HG03025 (cell line): ENCODE measurements around the gene PHF13.

Source experiments
- ATAC-seq: cut with Tn5 transposase; IDR thresholded peaks from one replicate; pipeline ENCODE4 v1.9.1; 2021; ENCODE audit warnings: mild to moderate bottlenecking, moderate library complexity; ENCODE audit not compliant: unreplicated experiment, low FRiP score

PHF13 gene

GRCh38 chr1:6601049-6601922 lies 12.2 kb upstream of the PHF13 start:
- peak; percentile 5 for ATAC-seq

GRCh38 chr1:6601923-6602668 lies 11.4 kb upstream of the PHF13 start:
- peak; percentile 26 for ATAC-seq

- peak; percentile 47 for ATAC-seq
Observed at GRCh38 chr1:6602669-6603237, 10.8 kb upstream of the PHF13 start, which contains the start of gene KLHL21. KLHL21 (minus strand) TSS chr1:6602869; CDS start chr1:6602817, 52 bp downstream.

GRCh38 chr1:6603238-6603914 lies 10.2 kb upstream of the PHF13 start:
- ATAC-seq, result peak; percentile 21

GRCh38 chr1:6603915-6604558 lies 9.5 kb upstream of the PHF13 start:
- no peak for ATAC-seq

GRCh38 chr1:6612641-6613360 lies 730 bp upstream of the PHF13 start:
- ATAC-seq, result peak; percentile 26

GRCh38 chr1:6614019-6614928 lies 743 bp downstream of the PHF13 start:
- ATAC-seq, result no peak

- ATAC-seq, result no peak
Observed at GRCh38 chr1:6614929-6615785, 1.6 kb downstream of the PHF13 start.

- ATAC-seq, result no peak
Observed at GRCh38 chr1:6619045-6619444, 5.5 kb downstream of the PHF13 start.

- ATAC-seq, result no peak
Observed at GRCh38 chr1:6621429-6622391, 8.2 kb downstream of the PHF13 start.

GRCh38 chr1:6622396-6623152 lies 9.0 kb downstream of the PHF13 start:
- ATAC-seq, result no peak

- ATAC-seq, result no peak
Observed at GRCh38 chr1:6623269-6623965, 9.9 kb downstream of the PHF13 start.

- ATAC-seq, result peak; percentile 74
Observed at GRCh38 chr1:6624710-6625583, 11.4 kb downstream of the PHF13 start, which contains the start of gene THAP3. THAP3 (plus strand) TSS chr1:6624868; CDS start chr1:6625219, 351 bp downstream.

- ATAC-seq, result no peak
Observed at GRCh38 chr1:6625584-6626149, 12.1 kb downstream of the PHF13 start.
